Osteoblast (primary cell): ENCODE data around the gene RAD51B. TPM values are rescaled to one million over a fixed set of nuclear protein-coding genes. Genes with fewer than 3 reads are reported as not detected.

Experiments used
- DNase-seq: peaks from one replicate; pipeline ENCODE4 v3.0.0; 2011; ENCODE audit warnings: low spot score, mixed read lengths; ENCODE audit not compliant: insufficient read length; ENCODE audit errors: missing footprints
- H2AFZ ChIP-seq: 2 replicates; pipeline ENCODE4 v1.6.0; 2011; ENCODE audit warnings: mild to moderate bottlenecking, low read length
- H3K27ac ChIP-seq: 2 replicates; pipeline ENCODE4 v1.5.1; 2011; ENCODE audit warnings: mild to moderate bottlenecking, low read depth, low read length, moderate library complexity
- H3K27me3 ChIP-seq: 2 replicates; pipeline ENCODE4 v1.6.0; 2012; ENCODE audit warnings: mild to moderate bottlenecking, control low read depth, inconsistent platforms, low read length, moderate library complexity; ENCODE audit not compliant: insufficient read depth
- H3K36me3 ChIP-seq: 2 replicates; pipeline ENCODE4 v1.5.1; 2011; ENCODE audit warnings: mild to moderate bottlenecking, low read length, control low read depth, moderate library complexity; ENCODE audit not compliant: insufficient read depth
- H3K4me1 ChIP-seq: 2 replicates; pipeline ENCODE4 v1.5.1; 2011; ENCODE audit warnings: mild to moderate bottlenecking, low read length, control low read depth, moderate library complexity; ENCODE audit not compliant: insufficient read depth
- H3K4me2 ChIP-seq: 2 replicates; pipeline ENCODE4 v1.6.0; 2011; ENCODE audit warnings: mild to moderate bottlenecking, low read length; ENCODE audit not compliant: insufficient read depth
- H3K4me3 ChIP-seq: fragments of 200-600 bp; sonication (generic); 3 replicates; pipeline ENCODE4 v1.5.1; 2012; ENCODE audit warnings: mild to moderate bottlenecking, low read length, inconsistent platforms; ENCODE audit not compliant: insufficient read depth
- H3K79me2 ChIP-seq: 2 replicates; pipeline ENCODE4 v1.6.0; 2012; ENCODE audit warnings: mild to moderate bottlenecking, low read length, control low read depth, inconsistent platforms; ENCODE audit not compliant: insufficient read depth
- H3K9me3 ChIP-seq: 2 replicates; pipeline ENCODE4 v1.5.1; 2011; ENCODE audit warnings: low read depth, low read length, control low read depth
- H4K20me1 ChIP-seq: 2 replicates; pipeline ENCODE4 v1.6.0; 2012; ENCODE audit warnings: mild to moderate bottlenecking, low read length, control low read depth; ENCODE audit not compliant: insufficient read depth
- total RNA-seq: library from RNA; depleted of rRNA; stranded (reverse); fragments of >200 nt; gene quantifications from 2 replicates; pipeline ENCODE4 v1.2.3, GENCODE V29; 2012
- TF ChIP-seq, protein P1 (sequence below): IDR thresholded peaks from 2 replicates; pipeline ENCODE4 v1.5.1; 2011; ENCODE audit warnings: mild to moderate bottlenecking, low read depth, low read length, moderate library complexity; ENCODE audit errors: extremely low read depth

Gene RAD51B
- total RNA-seq, 1 donor: 13.8 TPM

DNA sequence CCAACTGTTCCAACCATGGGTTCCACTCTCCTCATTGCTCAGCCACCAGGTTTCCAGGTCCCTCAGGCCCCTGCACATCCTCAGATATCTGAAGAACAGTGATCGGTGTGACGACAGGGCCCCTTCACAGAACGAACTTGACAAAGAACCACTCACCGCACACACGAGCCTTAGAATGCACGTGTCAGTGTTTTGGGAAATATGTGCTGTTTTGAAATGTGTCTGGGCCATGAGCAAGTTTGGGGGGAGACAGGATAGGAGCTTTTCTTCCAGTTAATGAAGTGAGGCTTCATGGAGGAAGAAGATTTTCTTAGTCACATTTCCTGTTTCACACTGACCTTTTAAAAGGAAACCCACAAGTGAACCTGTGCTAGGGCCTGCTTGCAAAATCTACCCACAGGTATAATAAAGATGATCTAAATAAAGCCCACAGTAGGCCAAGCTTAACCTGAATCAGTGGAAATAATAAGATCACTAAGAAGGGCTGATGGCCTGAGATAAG, 914.7 kb downstream of the RAD51B start:
- Histone ChIP-seq H3K4me2 (no peak overlapping the region), H3K79me2 (no peaks in the 10 kb centered on the region), H3K27ac (no peak overlapping the region), H2AFZ (no peak overlapping the region), H3K27me3 (no peaks in the 10 kb centered on the region), H3K4me3 (no peak overlapping the region), H4K20me1 (no peaks in the 10 kb centered on the region), H3K4me1 (no peaks in the 10 kb centered on the region), H3K36me3 (no peaks in the 10 kb centered on the region), H3K9me3 (no peaks in the 10 kb centered on the region)
- no peak for DNase-seq
- TF ChIP-seq, protein P1, sequence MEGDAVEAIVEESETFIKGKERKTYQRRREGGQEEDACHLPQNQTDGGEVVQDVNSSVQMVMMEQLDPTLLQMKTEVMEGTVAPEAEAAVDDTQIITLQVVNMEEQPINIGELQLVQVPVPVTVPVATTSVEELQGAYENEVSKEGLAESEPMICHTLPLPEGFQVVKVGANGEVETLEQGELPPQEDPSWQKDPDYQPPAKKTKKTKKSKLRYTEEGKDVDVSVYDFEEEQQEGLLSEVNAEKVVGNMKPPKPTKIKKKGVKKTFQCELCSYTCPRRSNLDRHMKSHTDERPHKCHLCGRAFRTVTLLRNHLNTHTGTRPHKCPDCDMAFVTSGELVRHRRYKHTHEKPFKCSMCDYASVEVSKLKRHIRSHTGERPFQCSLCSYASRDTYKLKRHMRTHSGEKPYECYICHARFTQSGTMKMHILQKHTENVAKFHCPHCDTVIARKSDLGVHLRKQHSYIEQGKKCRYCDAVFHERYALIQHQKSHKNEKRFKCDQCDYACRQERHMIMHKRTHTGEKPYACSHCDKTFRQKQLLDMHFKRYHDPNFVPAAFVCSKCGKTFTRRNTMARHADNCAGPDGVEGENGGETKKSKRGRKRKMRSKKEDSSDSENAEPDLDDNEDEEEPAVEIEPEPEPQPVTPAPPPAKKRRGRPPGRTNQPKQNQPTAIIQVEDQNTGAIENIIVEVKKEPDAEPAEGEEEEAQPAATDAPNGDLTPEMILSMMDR: no peak

DNA sequence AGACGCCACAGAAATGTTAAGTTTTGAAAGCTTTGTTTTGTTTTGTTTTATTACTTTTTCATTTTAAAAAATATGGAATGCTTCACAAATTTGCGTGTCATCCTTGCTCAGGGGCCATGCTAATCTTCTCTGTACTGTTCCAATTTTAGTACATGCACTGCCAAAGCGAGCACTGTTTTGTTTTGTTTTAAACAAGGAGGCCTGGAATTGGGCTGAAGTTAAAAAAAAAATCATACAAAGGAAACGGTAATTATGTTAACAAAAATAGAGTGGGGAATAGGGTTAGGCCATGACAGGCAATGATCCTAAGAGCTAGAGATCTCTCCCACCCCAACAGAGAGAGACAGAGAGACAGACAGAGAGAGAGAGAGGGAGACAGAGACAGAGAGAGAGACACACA, 916.3 kb downstream of the RAD51B start:
- Histone ChIP-seq H3K9me3 (no peaks in the 10 kb centered on the region), H4K20me1 (no peaks in the 10 kb centered on the region), H3K79me2 (no peaks in the 10 kb centered on the region), H2AFZ (peak overlapping the region; percentile 88), H3K4me2 (no peak overlapping the region), H3K4me3 (no peak overlapping the region), H3K4me1 (no peaks in the 10 kb centered on the region), H3K27me3 (no peaks in the 10 kb centered on the region), H3K36me3 (no peaks in the 10 kb centered on the region), H3K27ac (no peak overlapping the region)
- TF ChIP-seq, protein P1: no peak
- DNase-seq: no peak

DNA sequence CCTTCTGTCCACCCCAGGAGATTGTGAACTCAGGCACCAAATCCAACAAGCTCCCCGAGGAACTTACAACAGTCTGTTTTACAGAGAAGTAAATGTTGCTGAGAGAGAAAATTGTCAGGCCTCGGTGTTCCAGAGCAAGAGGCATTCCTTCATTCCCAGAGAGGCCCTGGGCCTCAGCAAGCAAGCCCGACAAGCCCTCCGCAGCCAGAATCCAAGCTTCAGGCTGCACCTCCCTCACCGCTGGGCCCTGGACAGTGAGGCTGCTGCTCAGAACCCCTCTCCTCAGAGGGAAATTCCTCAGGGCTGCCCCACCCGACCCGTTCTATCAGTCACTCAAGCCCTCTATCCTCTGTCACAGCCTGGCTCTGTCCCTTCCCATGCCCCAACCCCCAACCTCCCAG, 916.9 kb downstream of the RAD51B start:
- Histone ChIP-seq H3K27me3 (no peaks in the 10 kb centered on the region), H3K36me3 (no peaks in the 10 kb centered on the region), H3K4me3 (no peak overlapping the region), H3K27ac (no peak overlapping the region), H3K4me2 (no peak overlapping the region), H3K9me3 (peaks cover 2% of the 10 kb centered on the region), H4K20me1 (no peaks in the 10 kb centered on the region), H2AFZ (peak overlapping the region; percentile 88), H3K4me1 (no peaks in the 10 kb centered on the region), H3K79me2 (no peaks in the 10 kb centered on the region)
- TF ChIP-seq, protein P1: no peak
- peak; percentile 62 for DNase-seq

DNA sequence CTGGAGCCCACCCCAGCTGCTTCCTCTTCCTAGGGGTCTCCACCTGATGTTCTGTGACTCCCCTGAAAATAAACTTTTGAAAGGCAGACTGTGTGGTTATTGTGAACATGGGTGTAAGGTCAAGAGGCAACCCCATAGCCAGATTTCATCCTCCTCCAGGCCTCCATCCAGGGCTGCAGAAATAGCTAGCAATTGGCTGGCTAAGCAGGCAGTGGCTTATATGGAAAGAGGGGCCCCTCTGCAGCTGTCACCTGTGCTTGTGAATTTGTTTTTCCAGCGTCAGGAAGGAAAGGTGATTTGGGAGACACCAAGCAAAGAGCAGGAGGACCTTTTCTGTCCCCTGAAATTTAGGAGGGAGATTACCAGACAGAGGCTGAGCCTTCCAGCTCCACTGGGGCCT, 917.5 kb downstream of the RAD51B start:
- TF ChIP-seq, protein P1: no peak
- no peaks in the 10 kb centered on the region for H3K36me3 ChIP-seq
- H2AFZ ChIP-seq: no peak overlapping the region
- no peak overlapping the region for H3K27ac ChIP-seq
- no peaks in the 10 kb centered on the region for H3K4me1 ChIP-seq
- no peak overlapping the region for H3K4me2 ChIP-seq
- H3K79me2 ChIP-seq: no peaks in the 10 kb centered on the region
- no peaks in the 10 kb centered on the region for H4K20me1 ChIP-seq
- H3K4me3 ChIP-seq: no peak overlapping the region
- H3K9me3 ChIP-seq: peaks cover 2% of the 10 kb centered on the region
- no peaks in the 10 kb centered on the region for H3K27me3 ChIP-seq
- no peak for DNase-seq
